DMS53 treated with DMSO at 0.1 percent for 48 hours (cell line): Measurements from ENCODE around the gene PCDHB15.
"Not testable (repeated sequence)": the region's sequence is repeated elsewhere in the genome, so short reads cannot be mapped to it uniquely, and the experiment has no call there.

ENCODE experiments used
- DNase-seq: peaks from one replicate; lab custom pipeline; 2025; ENCODE audit not compliant: unreplicated experiment; lab: John Stamatoyannopoulos, UW

PCDHB15 gene

GRCh38 chr5:141245250-141245717 is at the start of gene PCDHB15:
Gene PCDHB15, plus strand, starts transcription at chr5:141245395. Its CDS starts 184 bp downstream, at chr5:141245579.
- DNase-seq: peak; percentile 16

DNA sequence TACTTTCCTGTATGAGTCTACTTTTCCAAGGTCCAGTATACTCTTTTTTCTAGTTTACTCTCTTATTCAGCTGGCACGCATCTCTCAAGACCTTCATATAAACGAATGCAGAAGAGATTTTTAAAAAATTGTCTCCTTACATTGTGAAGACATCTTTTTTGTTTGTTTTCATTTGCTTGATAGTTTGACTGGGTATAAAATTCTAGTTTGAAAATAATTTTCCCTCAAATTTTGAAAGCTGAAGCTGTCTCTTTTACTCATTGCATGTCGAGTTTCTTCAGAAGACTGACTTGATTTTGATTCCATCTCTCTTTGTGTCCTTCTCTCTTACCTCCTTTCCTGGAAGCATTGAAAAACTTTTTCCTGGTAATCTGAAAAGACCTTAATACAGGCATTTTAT is 48.8 kb upstream of the PCDHB15 start:
- DNase-seq: no peak

DNA sequence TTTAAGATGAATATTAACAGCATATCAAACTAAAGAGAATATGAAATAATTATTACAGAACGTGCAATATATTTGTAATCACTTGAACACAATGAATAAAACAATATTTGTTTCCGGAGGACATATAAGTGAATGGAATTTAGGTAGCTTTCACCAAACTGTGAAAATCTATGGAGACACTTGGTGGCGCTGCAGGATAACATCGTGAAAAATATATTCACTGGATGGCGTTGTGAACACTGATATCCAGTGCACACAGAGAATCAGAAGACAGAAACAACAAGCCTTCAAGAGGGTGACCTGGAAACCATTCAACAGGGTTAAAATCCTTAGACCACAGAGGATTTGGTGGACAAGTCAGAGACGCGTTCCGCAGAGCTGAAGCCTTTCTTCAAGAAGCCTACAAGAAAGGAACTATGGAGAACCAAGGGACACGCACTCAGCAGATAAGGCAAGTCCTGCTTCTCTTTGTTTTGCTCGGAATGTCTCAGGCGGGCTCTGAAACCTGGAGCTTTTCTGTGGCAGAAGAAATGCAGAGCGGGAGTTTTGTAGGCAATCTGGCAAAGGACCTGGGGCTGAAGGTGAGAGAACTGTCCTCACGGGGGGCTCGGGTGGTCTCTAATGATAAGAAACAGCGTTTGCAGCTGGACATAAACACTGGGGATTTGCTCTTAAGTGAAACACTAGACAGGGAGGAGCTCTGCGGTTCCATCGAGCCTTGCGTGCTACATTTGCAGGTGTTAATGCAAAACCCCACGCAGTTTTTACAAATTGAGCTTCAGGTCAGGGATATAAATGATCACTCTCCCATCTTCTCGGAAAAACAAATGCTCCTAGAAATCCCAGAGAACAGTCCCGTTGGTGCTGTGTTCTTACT is 45.6 kb upstream of the PCDHB15 start, which contains the start of gene PCDHB11:
Gene PCDHB11 (plus strand): TSS at position 269 of the 877 bp plus-strand sequence. CDS start 148 bp downstream, at position 417.
- peak; percentile 9 for DNase-seq

DNA sequence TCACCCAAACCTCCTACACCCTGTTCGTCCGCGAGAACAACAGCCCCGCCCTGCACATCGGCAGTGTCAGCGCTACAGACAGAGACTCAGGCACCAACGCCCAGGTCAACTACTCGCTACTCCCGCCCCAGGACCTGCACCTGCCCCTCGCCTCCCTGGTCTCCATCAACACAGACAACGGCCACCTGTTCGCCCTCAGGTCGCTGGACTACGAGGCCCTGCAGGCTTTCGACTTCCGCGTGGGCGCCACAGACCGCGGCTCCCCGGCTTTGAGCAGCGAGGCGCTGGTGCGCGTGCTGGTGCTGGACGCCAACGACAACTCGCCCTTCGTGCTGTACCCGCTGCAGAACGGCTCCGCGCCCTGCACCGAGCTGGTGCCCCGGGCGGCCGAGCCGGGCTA is 44.1 kb upstream of the PCDHB15 start:
- not testable (repeated sequence) for DNase-seq

- DNase-seq: not testable (repeated sequence)
Observed at GRCh38 chr5:141201646-141202045, 43.5 kb upstream of the PCDHB15 start.

DNA sequence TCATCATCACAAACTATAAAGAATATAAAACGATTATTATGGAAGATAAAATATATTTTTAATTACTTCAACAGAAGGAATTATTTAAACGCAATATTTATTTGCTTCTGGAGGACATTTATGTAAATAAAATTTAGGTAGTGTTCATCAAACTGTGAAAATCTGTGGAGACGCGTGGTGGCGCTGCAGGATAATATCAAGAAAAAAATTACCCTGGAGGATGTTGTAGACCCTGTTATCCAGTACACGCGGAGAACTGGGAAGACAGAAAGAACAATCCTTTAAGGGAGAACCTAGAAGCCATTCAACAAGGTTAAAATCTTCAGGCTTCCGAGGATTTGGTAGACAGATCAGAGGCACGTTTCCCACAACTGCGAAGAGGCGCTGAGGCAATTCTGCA is 36.7 kb upstream of the PCDHB15 start, which contains the start of gene PCDHB12:
Gene PCDHB12 (plus strand): TSS at position 242 of the 400 bp plus-strand sequence. CDS start 189 bp downstream, outside the sequence.
- DNase-seq: no peak

GRCh38 chr5:141210281-141210680 is 34.9 kb upstream of the PCDHB15 start:
- not testable (repeated sequence) for DNase-seq

DNA sequence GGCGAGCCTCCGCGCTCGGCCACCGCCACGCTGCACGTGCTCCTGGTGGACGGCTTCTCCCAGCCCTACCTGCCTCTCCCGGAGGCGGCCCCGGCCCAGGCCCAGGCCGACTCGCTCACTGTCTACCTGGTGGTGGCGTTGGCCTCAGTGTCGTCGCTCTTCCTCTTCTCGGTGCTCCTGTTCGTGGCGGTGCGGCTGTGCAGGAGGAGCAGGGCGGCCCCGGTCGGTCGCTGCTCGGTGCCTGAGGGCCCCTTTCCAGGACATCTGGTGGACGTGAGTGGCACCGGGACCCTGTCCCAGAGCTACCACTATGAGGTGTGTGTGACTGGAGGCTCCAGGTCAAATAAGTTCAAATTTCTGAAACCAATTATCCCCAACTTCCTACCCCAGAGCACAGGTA is 34.3 kb upstream of the PCDHB15 start:
- DNase-seq: not testable (repeated sequence)

DNA sequence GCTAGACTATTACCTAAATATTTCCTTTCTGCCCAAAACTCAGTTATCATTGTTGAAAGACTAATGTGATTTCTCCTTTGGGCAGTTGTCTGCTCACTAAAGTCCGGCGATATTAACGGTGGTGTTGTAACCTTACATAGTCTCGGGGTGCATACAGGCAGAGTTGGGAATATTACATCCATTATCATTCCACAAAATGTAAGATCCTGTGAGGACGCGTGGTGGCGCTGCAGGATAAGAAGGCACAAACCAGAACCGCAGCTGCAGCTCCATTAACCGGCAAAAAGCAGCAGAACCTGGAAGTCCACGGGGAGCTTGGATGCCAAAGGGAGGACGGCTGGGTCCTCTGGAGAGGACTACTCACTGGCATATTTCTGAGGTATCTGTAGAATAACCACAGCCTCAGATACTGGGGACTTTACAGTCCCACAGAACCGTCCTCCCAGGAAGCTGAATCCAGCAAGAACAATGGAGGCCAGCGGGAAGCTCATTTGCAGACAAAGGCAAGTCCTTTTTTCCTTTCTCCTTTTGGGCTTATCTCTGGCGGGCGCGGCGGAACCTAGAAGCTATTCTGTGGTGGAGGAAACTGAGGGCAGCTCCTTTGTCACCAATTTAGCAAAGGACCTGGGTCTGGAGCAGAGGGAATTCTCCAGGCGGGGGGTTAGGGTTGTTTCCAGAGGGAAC is 31.4 kb upstream of the PCDHB15 start, which contains the start of gene PCDHB13:
Gene PCDHB13 (plus strand): TSS at position 264 of the 684 bp plus-strand sequence. CDS start 205 bp downstream, at position 469.
- DNase-seq: peak; percentile 43

DNA sequence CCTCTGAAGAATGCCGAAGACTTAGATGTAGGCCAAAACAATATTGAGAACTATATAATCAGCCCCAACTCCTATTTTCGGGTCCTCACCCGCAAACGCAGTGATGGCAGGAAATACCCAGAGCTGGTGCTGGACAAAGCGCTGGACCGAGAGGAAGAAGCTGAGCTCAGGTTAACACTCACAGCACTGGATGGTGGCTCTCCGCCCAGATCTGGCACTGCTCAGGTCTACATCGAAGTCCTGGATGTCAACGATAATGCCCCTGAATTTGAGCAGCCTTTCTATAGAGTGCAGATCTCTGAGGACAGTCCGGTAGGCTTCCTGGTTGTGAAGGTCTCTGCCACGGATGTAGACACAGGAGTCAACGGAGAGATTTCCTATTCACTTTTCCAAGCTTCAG is 30.6 kb upstream of the PCDHB15 start:
- not testable (repeated sequence) for DNase-seq

- not testable (repeated sequence) for DNase-seq
Observed at GRCh38 chr5:141215504-141215903, 29.7 kb upstream of the PCDHB15 start.

- not testable (repeated sequence) for DNase-seq
Observed at GRCh38 chr5:141216035-141216434, 29.2 kb upstream of the PCDHB15 start.

- peak; percentile 32 for DNase-seq
Observed at GRCh38 chr5:141223112-141223783, 21.9 kb upstream of the PCDHB15 start, which contains the start of gene PCDHB14. Gene PCDHB14, plus strand, starts transcription at chr5:141223343. Its CDS starts 163 bp downstream, at chr5:141223506.

DNA sequence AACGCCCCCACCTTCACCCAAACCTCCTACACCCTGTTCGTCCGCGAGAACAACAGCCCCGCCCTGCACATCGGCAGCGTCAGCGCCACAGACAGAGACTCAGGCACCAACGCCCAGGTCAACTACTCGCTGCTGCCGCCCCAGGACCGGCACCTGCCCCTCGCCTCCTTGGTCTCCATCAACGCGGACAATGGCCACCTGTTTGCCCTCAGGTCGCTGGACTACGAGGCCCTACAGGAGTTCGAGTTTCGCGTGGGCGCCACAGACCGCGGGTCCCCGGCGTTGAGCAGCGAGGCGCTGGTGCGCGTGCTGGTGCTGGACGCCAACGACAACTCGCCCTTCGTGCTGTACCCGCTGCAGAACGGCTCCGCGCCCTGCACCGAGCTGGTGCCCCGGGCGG is 20.4 kb upstream of the PCDHB15 start:
- not testable (repeated sequence) for DNase-seq

- DNase-seq: not testable (repeated sequence)
Observed at GRCh38 chr5:141225421-141225820, 19.8 kb upstream of the PCDHB15 start.

DNA sequence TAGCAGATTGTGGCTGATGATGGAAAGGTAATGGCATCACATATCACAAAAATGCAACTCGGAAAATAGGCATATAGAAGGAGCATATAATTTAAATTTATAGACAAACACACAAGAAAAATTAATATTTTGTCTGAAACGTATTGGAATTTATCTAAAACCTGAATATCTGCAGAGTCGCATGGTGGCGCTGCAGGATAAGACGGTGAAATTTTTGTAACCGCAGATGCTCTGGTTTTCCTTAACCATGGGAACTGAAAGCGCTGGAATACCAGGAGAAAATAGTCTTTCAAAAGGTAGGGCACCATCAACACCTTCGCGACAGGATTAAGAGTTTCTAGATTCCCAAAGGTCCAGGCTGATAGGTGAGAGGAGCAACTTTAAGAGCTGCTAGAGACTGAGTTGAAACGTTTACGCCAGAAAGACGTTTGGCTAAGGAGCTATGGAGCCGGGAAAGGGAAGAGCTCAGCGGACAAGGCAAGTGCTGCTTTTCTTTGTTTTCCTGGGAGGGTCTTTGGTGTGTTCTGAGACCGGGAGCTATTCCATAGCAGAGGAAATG is 11.0 kb upstream of the PCDHB15 start:
- DNase-seq: no peak

- DNase-seq: not testable (repeated sequence)
Observed at GRCh38 chr5:141235922-141236321, 9.3 kb upstream of the PCDHB15 start.

GRCh38 chr5:141236516-141237313 is 8.5 kb upstream of the PCDHB15 start:
- no peak for DNase-seq

DNA sequence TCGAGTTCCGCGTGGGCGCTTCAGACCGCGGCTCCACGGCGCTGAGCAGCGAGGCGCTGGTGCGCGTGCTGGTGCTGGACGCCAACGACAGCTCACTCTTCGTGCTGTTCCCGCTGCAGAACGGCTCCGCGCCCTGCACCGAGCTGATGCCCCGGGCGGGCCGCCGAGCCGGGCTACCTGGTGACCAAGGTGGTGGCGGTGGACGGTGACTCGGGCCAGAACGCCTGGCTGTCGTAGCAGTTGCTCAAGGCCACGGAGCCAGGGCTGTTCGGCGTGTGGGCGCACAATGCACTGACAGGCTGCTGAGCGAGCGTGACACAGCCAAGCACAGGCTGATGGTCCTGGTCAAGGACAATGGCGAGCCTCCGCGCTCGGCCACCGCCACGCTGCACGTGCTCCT is 3.7 kb upstream of the PCDHB15 start:
- DNase-seq: no peak

DNA sequence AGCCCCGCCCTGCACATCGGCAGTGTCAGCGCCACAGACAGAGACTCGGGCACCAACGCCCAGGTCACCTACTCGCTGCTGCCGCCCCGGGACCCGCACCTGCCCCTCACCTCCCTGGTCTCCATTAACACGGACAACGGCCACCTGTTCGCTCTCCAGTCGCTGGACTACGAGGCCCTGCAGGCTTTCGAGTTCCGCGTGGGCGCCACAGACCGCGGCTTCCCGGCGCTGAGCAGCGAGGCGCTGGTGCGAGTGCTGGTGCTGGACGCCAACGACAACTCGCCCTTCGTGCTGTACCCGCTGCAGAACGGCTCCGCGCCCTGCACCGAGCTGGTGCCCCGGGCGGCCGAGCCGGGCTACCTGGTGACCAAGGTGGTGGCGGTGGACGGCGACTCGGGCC is 1.8 kb downstream of the PCDHB15 start:
- DNase-seq: not testable (repeated sequence)
